Neural cell (in vitro differentiated cells): ENCODE data around the gene DRAM1.

Source experiments
- EP300 ChIP-seq: fragments of 450-650 bp; conservative IDR thresholded peaks from 2 replicates; pipeline ENCODE4 v1.6.1; 2014; ENCODE audit warnings: antibody characterized with exemption, mild to moderate bottlenecking, moderate library complexity; ENCODE audit not compliant: poor library complexity, severe bottlenecking
- TAF1 ChIP-seq: IDR thresholded peaks from 2 replicates; pipeline ENCODE4 v1.6.1; 2012; ENCODE audit warnings: low read depth
- TF ChIP-seq, protein P1 (sequence below): fragments of 450-650 bp; IDR thresholded peaks from 2 replicates; pipeline ENCODE4 v1.5.1; 2014; ENCODE audit warnings: antibody characterized with exemption, mild to moderate bottlenecking, moderate library complexity; ENCODE audit not compliant: poor library complexity, severe bottlenecking

DNA sequence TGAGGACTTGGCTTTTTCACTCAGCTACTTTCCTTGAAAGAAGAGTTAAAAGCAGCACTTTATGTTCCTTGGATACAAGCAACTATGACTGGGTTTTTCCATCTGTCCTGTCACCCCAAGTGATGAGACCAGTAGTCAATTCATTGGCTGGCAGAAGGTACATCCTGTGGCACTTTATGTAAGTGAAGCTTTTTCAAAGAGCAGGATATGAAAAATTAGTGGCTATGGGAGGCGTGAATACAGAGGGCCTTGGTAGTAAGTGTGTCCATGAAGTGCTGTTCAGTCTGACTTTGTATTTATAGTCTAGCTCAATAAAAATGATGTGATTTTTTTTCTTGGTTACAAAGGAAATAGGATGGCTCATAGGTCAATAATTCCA is 68.8 kb downstream of the DRAM1 start:
- TF ChIP-seq EP300 (no peak), TAF1 (no peak)
- TF ChIP-seq, protein P1, sequence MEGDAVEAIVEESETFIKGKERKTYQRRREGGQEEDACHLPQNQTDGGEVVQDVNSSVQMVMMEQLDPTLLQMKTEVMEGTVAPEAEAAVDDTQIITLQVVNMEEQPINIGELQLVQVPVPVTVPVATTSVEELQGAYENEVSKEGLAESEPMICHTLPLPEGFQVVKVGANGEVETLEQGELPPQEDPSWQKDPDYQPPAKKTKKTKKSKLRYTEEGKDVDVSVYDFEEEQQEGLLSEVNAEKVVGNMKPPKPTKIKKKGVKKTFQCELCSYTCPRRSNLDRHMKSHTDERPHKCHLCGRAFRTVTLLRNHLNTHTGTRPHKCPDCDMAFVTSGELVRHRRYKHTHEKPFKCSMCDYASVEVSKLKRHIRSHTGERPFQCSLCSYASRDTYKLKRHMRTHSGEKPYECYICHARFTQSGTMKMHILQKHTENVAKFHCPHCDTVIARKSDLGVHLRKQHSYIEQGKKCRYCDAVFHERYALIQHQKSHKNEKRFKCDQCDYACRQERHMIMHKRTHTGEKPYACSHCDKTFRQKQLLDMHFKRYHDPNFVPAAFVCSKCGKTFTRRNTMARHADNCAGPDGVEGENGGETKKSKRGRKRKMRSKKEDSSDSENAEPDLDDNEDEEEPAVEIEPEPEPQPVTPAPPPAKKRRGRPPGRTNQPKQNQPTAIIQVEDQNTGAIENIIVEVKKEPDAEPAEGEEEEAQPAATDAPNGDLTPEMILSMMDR = no peak
